Right atrium auricular region (tissue), 2 donors: ENCODE data around the gene LIN7A. TPM values are rescaled to one million over a fixed set of nuclear protein-coding genes. Genes with fewer than 3 reads are reported as not detected.

ENCODE experiments used
- DNase-seq: peaks from one replicate; pipeline ENCODE4 v3.0.0-alpha.2; 2019; ENCODE audit warnings: low spot score
- H3K27ac ChIP-seq, 2 donors: fragments of 200-600 bp; sonication (generic); 1 replicate in 1 of 2; 2 replicates in 1 of 2; pipeline ENCODE4 v1.5.1; 2016 to 2019
- H3K27me3 ChIP-seq, 2 donors: fragments of 200-600 bp; sonication (generic); one replicate each; pipeline versions ENCODE4 v1.5.1 to v1.6.0; 2017 to 2019
- H3K36me3 ChIP-seq: fragments of 200-600 bp; sonication (generic); one replicate; pipeline ENCODE4 v1.5.1; 2016
- H3K4me1 ChIP-seq, 2 donors: fragments of 200-600 bp; sonication (generic); one replicate each; pipeline versions ENCODE4 v1.5.1 to v1.6.0; 2017 to 2019
- H3K4me3 ChIP-seq, 2 donors: fragments of 200-600 bp; sonication (generic); 1 replicate in 1 of 2; 2 replicates in 1 of 2; pipeline ENCODE4 v1.5.1; 2017 to 2019; ENCODE audit warnings: mild to moderate bottlenecking in 1 of 2, moderate library complexity in 1 of 2
- H3K9me3 ChIP-seq, 2 donors: fragments of 200-600 bp; sonication (generic); one replicate each; pipeline ENCODE4 v1.5.1; 2019
- CTCF ChIP-seq, 2 donors: fragments of 200-600 bp; sonication (generic); IDR thresholded peaks; one replicate each; pipeline ENCODE4 v1.5.1; 2019; ENCODE audit warnings: antibody characterized with exemption in 2 of 2
- total RNA-seq, 2 donors: library from RNA; depleted of rRNA; stranded (reverse); fragments of >200 nt; gene quantifications; one replicate each; pipeline ENCODE4 v1.1.0, GENCODE V29; 2016

Gene LIN7A
- total RNA-seq, 2 donors from 2014 or later = 16.2 to 23.3 TPM

GRCh38 chr12:80823393-80823792, 114.3 kb downstream of the LIN7A start:
- no peak overlapping the region for H3K27ac ChIP-seq
- H3K27me3 ChIP-seq = no peaks in the 10 kb centered on the region
- no peak for DNase-seq
- H3K4me1 ChIP-seq = no peaks in the 10 kb centered on the region
- no peak for TF ChIP-seq CTCF (IDR thresholded peaks at IDR 0.05)
- no peaks in the 10 kb centered on the region for H3K9me3 ChIP-seq
- no peaks in the 10 kb centered on the region for H3K36me3 ChIP-seq
- H3K4me3 ChIP-seq = no peak overlapping the region

GRCh38 chr12:80821513-80822000, 116.2 kb downstream of the LIN7A start:
- Histone ChIP-seq H3K36me3 (no peaks in the 10 kb centered on the region), H3K4me1 (no peaks in the 10 kb centered on the region), H3K9me3 (no peaks in the 10 kb centered on the region), H3K27ac (no peak overlapping the region), H3K27me3 (no peaks in the 10 kb centered on the region), H3K4me3 (no peak overlapping the region)
- DNase-seq = no peak
- no peak for TF ChIP-seq CTCF (IDR thresholded peaks at IDR 0.05)

DNA sequence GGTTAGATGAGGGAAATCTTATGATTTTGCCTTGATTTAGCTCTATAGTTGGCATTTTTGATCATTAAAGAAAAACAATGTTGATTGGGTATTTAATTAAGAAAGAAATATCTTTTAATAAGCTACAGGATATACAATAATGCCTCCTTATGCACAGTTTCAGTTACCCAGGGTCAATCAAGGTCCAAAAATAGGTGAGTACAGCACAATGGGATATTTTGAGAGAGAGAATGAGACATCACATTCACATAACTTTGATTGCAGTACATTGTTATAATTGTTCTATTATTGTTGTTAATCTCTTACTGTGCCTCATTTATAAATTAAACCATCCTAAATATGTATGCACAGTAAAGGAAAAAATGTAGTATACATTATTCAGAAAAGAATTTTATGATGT, 118.9 kb downstream of the LIN7A start:
- H3K4me3 ChIP-seq = no peak overlapping the region
- no peaks in the 10 kb centered on the region for H3K36me3 ChIP-seq
- H3K4me1 ChIP-seq = peaks cover 0 to 7% of the 10 kb centered on the region in 2 donors
- TF ChIP-seq CTCF (IDR thresholded peaks at IDR 0.05) = no peak
- DNase-seq = no peak
- H3K9me3 ChIP-seq = no peaks in the 10 kb centered on the region
- no peaks in the 10 kb centered on the region for H3K27me3 ChIP-seq
- no peak overlapping the region for H3K27ac ChIP-seq

DNA sequence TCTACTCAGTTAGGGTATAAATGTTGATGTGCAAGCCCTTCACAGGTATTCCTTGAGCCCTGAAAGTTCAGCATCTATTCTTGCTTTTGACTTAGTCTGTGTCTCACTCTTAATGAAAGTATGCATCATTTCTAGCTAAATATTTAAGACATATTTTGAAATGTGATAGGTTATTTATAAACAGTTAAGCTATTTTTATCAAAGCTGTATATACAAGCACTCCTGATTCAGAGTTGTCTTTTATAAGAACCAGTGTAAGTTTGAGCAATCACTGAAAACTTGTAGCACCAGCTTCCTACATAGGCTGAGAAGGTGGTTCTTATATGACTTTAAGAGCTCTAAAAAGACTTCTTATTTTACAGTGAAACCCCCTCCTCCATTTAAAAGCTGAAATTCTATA, 122.4 kb downstream of the LIN7A start:
- peaks cover 0 to 7% of the 10 kb centered on the region in 2 donors for H3K4me1 ChIP-seq
- peaks cover 5% of the 10 kb centered on the region for H3K36me3 ChIP-seq
- H3K9me3 ChIP-seq = no peaks in the 10 kb centered on the region
- H3K4me3 ChIP-seq = no peak overlapping the region
- no peak overlapping the region for H3K27ac ChIP-seq
- no peaks in the 10 kb centered on the region for H3K27me3 ChIP-seq
- no peak for DNase-seq
- no peak for TF ChIP-seq CTCF (IDR thresholded peaks at IDR 0.05)

DNA sequence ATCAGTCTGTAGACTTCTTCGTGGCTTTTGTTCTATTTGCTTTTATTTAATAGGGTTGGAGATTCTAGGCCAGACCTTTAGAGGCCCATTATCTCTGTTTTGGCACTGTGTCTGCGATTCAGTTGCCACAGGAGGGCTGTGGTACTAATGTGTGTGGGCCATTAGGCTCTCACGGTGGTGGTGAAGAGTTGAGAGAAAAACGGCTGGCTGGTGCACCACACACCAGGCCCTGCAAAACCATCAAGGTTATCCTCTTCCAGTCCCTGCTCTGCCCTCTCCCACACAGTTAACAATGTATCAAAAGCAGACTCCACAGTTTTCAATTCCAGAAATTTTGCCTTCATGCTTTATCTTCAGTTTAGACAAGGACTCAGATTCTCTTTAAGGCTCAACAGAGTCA, 123.3 kb downstream of the LIN7A start:
- no peak overlapping the region for H3K27ac ChIP-seq
- H3K4me3 ChIP-seq = no peak overlapping the region
- peaks cover 5% of the 10 kb centered on the region for H3K36me3 ChIP-seq
- H3K27me3 ChIP-seq = no peaks in the 10 kb centered on the region
- H3K9me3 ChIP-seq = no peaks in the 10 kb centered on the region
- no peak for TF ChIP-seq CTCF (IDR thresholded peaks at IDR 0.05)
- peaks cover 0 to 7% of the 10 kb centered on the region in 2 donors for H3K4me1 ChIP-seq
- DNase-seq = no peak

GRCh38 chr12:80813820-80814219, 123.9 kb downstream of the LIN7A start:
- Histone ChIP-seq H3K27ac (no peak overlapping the region), H3K4me3 (no peak overlapping the region), H3K4me1 (peaks cover 0 to 7% of the 10 kb centered on the region in 2 donors), H3K27me3 (no peaks in the 10 kb centered on the region), H3K36me3 (peaks cover 5% of the 10 kb centered on the region), H3K9me3 (no peaks in the 10 kb centered on the region)
- no peak for DNase-seq
- TF ChIP-seq CTCF (IDR thresholded peaks at IDR 0.05) = no peak
